HG03045 (cell line): Measurements from ENCODE around the gene PRKG1.
A peak's percentile ranks its signal among the peaks of the same experiment; 100 is the strongest.
"Not testable (repeated sequence)": the region's sequence is repeated elsewhere in the genome, so short reads cannot be mapped to it uniquely, and the experiment has no call there.

Experiments
- ATAC-seq: cut with Tn5 transposase; IDR thresholded peaks from one replicate; pipeline ENCODE4 v1.9.1; 2021; ENCODE audit warnings: mild to moderate bottlenecking, moderate library complexity; ENCODE audit not compliant: unreplicated experiment

The PRKG1 gene

DNA sequence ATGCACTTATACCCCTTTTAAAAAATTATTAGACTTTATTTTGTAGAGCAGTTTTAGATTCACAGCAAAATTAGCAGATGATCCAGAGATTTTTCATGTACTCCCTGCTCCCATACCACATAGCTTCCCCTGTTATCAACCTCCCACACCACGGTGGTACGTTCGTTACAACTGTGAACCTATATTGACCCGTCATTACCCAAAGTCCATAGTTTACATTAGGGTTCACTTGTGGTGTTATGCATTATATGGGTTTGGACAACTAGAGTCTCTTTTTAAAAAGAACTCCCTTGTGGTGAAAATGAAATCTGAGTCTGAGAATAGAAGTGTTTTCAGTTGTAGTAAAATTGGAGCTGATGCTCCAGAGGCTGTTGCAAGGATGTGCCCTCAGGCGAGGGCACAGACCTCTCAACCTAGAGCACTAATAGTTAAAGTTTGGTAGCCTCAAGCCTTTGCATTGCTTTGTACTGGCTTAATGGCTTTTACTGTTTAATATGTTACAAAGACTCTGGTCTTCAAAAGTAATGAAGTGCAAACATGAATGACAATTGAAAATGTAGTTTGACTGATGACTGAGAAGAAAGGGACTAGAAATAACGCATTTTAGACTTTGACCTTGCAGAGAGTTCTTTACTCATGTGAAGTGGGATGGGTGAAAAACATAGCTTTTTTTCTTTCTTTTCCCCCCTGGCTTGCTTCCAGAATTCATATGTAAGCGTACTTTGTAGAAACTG lies 655.7 kb downstream of the PRKG1 start:
- no peak for ATAC-seq

DNA sequence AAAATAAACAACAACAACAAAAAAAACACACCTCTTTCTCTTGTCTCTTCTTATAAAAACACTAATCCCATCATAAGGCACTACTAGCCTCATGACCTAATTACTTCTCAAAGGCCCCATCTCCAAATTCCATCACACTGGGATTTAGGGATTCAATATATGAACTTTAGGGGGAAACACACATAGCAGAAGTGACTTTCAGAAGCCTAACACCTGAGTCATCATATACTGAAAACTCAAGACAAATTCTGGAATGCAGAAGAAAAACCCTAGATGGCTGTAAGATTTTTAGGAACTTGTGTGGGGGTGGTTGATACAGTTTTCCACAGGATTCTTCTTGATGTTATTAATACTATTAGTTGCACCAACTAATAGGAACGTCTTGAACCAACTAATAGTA lies 658.8 kb downstream of the PRKG1 start:
- no peak for ATAC-seq

DNA sequence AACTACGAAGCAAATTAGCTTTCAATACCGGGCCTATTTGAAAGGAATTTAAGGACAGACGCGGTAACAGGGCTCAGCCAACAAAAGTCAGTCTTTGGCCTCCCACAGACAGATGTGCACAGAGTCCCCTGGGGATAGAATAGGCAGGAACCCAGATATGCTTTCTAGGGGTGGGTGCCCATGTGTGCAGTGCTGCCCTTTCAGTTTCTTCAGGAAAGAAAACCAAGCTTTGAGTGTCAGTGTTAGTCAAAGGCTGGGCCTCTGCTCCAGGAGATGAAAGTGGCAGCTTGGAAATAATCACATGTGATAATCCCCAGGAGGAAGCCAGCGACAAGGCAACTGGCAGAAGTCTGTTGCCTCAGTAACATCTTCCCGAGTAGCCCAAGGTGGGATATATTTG lies 668.9 kb downstream of the PRKG1 start:
- peak; percentile 42 for ATAC-seq

DNA sequence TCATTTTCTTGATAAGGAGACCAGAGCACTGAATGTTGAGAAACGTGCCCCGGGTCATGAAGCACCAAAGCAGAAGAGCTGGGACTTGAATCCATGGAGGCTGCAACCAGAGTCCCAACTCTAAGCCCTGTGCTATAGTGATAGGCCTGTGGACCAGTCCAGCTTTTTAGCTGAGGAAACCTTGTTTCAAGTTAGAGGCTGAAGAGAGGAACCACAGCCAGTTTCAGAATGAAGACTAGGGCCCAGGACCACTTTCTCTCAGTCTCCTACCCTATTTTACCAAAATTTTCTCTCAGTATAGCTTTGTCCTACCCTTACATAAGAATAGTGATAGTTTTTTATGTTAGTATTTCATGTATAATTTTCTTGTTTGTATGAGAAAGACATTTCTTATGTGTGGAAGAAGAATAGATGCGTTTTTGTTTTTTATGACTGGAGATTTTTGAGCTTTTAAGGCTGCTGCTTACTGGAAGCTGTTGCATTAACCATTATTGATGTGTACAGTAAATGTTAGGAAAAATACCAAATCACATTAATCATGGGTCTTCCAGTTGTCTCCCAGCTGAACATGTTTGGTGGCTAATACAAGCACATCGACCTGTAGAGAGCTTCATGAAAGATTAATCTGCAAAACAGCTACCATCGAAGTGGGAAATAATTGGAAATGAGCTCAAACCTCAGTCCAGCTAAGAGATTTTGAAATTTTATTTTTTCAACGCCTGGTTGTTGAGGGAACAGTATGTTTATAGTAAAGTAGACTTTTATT lies 670.1 kb downstream of the PRKG1 start:
- no peak for ATAC-seq

DNA sequence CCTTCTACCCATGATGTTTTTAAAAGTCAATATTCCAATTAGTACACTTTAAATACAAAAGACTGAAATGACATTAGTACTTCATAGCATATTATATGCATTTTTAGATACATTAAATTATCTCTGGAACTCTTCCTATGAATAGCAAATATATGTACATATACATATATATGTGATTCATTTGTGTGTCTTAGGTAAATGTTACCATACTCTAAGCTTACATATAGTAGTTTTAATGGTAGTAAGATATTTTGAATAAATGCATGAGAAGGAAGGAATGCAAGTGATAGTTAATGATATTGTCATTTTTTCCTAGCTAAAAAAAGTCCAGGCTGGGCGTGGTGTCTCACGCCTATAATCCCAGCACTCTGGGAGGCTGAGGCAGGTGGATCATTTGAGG lies 671.1 kb downstream of the PRKG1 start:
- ATAC-seq: no peak

DNA sequence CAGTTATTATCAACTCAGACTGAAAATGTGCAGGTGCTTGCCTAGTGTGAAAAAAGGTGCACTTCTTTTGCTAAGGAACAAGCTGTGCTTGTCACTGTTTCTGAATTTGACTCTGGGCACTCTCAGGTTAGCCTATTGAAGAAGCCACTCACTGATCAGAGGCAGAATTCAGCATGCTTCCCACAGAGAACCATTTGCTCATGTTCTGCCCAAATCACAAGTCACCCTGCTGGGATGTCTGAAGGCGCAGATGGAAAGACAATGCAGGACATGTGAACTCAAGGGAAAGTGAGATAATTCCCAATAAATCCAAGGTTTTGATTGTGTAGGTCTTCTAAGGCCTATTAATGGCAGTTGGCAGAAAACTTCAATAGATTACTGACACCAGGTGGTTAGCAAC lies 672.9 kb downstream of the PRKG1 start:
- no peak for ATAC-seq

DNA sequence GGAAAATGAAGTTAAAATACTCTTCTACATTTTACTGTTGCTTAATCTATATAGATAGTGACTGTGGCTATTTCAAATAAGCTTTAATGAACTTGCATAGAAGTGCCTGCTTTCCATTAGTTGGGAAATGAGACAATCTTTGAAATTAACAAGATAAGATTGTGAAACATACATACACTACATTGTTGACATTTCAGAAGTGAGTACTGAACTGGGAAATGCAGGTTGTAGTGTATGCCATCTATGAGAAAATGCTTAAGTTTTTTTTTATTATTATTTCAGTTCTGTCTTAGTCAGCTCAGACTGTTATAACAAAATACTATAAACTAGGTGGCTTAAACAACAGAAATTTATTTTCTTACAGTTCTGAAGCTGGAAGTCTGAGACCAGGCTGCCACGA lies 674.7 kb downstream of the PRKG1 start:
- no peak for ATAC-seq

DNA sequence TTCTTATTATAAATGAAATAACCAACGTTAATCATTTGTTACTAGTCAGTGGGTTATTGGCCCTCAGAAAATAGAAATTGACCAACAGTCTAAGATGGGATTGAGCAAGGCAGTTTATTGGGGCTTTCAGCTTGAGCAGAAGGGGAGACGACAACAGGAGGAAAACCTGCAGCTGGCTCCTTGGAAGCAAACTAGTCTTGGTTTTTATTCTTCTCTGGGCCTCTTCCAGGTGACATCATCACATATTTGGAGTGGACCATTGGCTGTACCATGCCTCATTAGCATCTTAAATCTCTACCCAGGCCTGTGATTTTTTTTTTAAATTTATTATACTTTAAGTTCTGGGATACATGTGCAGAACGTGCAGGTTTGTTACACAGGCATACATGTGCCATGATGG lies 684.1 kb downstream of the PRKG1 start:
- ATAC-seq: no peak

DNA sequence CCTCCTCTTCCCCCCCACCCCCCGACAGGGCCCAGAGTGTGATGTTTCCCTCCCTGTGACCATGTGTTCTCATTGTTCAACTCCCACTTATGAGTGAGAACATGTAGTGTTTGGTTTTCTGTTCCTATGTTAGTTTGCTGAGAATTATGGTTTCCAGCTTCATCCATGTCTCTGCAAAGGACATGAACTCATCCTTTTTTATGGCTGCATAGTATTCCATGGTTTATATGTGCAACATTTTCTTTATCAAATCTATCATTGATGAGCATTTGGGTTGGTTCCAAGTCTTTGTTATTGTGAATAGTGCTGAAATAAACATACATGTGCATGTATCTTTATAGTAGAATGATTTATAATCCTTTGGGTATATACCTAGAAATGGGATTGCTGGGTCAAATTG lies 684.6 kb downstream of the PRKG1 start:
- ATAC-seq: not testable (repeated sequence)

DNA sequence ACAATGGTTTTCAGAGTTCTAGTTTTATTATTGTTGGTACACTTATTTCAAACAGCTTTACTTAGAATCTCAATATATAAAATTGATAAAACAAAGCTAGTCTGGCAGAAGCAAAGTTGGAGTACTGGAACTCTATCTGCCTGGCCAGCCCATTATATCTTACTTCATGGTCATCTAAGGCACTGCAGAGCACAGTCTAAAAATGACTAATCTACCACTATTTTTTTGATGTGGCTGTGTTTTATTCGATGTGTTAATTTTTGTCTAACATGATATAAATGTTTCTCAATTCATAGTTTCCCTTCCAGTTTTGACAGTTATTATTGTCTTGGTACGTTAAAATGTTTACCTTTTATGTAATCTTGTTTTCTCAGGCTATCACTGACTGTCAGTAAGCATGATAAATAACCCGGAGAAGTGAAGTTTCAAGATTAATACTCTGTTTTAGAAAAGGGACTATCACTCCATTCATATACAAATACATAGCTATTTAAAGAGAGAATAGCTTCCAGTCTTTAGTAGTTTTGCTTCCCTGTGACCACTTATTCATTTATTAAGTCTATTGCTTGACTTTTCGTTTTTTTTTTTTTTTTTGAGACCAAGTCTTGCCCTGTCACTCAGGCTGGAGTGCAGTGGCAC lies 685.7 kb downstream of the PRKG1 start:
- no peak for ATAC-seq

DNA sequence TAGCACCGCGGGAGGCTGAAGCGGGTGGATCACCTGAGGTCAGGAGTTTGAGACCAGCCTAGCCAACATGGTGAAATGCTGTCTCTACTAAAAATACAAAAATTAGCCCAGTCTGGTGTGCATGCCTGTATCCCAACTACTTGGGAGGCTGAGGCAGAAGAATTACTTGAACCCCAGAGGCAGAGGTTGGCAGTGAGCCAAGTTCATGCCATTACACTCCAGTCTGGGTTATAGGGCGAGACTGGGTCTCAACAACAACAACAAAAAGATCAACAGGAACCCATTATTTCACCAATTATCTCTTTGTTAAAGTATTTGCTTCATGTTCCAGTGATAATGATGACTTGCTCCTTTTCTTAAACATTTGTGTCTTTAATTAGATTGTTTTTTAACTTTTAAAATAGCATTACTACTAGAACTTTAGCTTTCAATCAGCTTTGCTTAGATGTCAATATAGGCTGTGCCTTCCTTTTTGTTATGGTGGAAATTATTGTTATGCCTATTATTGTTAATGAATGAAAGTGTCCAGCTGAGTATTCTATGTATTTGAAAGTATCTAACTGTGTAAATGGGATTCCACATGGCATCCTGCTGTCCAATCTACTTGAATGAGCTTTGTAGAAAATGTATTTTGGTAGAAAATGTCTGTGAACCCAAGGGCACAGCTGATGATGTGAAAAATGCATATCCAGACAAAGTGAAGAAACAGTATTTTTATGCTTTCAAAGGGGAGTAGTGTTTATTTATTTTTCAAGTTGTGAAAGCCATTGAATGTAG lies 686.8 kb downstream of the PRKG1 start:
- ATAC-seq: no peak

DNA sequence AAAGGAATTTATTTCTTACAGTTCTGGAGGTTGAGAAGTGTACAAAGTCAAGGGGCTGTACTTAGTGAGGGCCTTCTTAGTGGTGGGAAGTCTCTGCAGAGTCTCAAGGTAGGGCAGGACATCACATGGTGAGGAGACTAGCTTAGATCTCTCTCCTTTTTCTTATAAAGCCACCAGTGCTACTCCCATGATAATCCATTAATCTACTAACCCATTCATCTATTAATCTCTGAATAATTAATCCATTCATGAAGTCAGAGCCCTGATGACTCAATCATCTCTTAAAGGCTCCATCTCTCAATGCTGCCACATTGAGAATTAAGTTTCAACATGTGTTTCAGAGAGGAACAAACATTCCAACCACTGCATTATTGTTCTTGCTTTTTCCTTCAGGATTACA lies 689.5 kb downstream of the PRKG1 start:
- ATAC-seq: no peak

DNA sequence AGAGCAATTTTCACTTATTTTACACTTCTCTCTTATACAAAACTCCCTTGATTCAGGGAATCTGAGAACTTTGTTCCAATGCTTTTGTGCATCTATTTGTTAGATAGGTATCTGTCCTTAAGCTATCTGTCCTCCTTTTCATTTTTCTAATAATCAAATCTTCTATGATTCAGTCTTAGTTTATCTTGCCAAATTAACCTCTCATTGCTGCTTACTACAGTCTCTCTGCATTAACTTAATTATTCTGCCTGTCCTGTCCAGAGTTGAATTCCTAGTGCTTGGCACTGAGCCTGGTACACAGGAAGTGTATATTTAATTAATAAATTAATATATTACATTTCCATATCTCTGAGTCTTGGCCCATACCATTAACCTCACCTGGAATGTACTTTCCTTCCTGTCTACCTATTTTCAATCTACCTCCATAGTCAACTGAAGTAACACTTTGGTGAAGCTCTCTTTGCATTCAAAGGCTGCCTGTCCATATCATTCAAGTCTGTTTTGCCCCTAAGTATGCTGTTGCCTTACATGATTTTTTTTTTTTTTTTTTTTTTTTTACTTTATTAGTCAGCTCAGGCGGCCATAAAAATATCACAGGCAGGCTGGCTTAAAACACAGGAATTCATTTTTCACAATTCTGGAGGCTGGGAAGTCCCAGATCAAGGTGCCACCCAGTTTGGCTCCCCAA lies 691.1 kb downstream of the PRKG1 start:
- no peak for ATAC-seq

DNA sequence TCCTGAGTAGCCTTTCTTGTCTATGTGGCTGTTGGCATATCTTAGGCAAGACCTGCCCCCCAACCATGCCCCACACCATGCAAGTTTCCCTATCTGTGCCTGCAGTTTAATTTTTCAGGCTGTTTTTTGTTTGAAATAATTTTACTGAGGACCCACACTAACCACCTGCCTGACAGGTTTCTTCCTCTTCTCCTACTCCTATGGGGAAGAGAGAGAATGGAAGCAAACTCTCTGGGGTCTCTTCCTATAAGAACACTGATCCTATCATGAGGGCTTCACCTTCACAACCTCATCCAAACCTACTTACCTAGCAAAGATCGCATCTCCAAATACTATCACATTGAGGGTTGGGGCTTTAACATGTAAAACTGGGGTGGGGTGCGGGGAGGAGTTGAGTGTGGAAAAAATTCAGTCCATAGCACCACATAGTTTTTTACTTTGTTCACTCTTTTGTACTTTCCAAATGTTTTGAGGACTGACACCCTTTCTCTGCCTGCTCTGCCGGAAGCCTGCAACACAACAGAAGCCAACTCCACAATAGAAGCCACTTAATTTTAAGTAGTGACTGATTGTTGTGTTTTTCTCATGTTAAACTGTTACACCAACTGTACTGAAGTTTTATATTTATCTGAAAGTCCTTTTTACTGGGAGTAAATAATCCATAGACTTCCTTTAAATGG lies 692.3 kb downstream of the PRKG1 start:
- ATAC-seq: no peak

DNA sequence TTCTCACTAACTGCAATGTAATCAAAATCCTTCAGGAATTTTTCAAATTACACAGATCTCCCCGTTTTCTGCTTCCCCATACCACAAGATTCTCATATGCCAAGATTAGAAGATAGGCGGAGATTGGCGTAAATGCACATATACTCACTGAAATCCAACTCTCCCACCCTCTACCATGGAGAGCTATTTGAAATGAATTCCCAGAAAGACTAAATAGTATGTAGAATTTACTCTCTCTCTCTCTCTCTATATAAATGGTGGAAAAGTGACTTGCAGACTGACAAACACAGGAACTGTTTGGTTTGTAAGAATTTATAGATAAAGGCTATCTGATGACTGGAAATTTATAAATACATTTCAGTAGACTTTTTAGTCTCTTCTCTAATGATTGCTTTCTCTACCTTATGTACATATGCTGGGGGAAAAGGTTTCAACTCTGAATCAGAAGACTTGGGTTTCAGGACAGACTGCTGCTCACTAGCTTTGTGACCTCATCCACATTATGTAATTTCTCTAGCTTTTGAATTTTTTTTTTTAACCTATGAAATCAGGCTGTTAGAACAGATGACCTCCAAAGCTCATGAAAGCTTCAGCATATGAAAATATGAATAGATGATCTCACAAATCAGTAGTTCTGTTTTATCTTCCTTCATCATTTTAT lies 692.9 kb downstream of the PRKG1 start:
- ATAC-seq: no peak

DNA sequence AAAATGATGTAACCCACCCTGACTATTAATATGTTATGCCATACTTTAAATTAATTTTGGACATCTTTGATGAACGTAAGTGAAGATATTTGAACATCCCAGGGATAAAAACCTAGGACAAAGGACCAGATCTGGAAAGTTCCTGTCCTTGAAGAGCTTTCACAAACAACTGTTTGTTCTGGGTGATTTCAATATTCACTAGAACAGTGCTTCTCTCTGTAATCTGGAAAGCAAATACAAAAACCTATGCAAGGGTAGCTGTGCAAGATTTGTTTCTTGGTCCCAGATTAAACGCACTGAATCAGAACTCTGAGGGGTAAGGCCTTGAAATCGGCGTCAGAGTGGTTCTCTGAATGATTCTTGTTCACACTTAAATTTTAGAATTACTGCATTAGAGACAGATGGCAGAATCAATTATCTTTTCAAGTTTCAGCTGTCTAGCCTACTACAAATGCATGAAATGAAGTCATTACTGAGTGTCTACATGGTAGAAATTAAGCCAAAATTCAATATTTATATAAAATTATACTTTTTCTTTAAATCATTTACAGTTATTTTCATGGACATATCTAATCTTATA lies 694.7 kb downstream of the PRKG1 start:
- no peak for ATAC-seq

DNA sequence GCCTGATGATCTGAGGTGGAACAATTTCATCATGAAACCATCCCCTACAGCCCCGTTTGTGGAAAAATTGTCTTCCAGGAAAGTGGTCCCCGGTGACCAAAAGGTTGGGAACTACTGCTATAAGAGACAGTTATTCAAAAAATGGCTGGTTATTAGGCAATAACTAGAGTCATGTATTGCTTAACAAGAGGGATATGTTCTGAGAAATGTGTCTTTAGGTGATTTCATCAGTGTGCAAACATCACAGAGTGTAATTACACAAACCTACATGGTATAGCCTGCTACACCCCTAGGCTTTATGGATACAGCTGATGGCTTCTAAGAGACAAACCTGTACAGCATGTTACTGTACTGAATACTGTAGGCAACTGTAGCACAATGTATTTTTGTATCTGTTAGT lies 696.4 kb downstream of the PRKG1 start:
- no peak for ATAC-seq

DNA sequence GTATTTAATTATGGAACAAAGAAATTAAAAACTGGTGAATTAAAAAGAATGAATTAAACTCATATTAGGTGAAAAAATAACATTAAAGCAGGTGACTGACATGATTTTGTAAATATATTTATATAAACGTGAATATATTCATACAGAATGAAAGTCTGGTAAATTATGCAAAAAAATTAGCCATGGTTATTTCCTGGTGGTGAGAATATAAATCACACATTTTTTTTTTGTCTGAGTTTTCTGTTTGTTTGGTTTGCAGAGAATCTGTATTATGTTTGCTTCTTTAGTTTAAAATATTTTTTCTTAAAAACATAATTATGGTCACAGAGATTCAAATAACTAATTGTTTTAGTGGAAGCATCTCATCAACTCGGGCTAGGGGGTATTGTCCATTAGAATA lies 698.1 kb downstream of the PRKG1 start:
- ATAC-seq: no peak

DNA sequence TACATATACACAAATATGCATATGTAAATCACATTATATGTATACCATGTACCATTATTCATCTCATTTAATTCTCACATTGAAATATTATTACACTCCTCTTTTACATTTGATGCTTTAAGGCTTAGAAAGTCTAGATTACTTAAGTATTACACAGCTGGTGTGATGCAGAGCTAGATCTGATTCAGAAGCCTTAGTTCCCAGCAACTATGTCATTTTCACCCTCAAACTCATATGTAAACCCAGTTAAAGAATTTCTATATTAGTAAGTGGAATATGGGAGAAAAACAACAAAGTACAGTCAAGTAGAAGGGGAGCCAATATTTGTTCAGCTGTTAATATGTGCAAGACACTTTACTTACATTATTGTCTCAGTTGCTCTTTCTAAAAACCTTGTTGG lies 699.4 kb downstream of the PRKG1 start:
- no peak for ATAC-seq
